ENCODE results near the gene ONECUT3.
A peak's percentile ranks its signal among the peaks of the same experiment; 100 is the strongest.

ONECUT3 gene

GRCh38 chr19:1812426-1813191 is 59.3 kb downstream of the ONECUT3 start:
- Histone ChIP-seq H3K4me3 (ENCODE audit: low read depth in 1 of 5, low read length in 5 of 5) (peak overlapping the region; percentile 46 to 78 (median 65)), H3K9me3 (ENCODE audit: control insufficient read depth in 5 of 5, low read length in 5 of 5) (no peaks in the 10 kb centered on the region), H3K36me3 (ENCODE audit: control insufficient read depth in 5 of 5, insufficient read depth in 5 of 5, low read length in 5 of 5) (peaks cover 0 to 28% (median 21%) of the 10 kb centered on the region in 5 donors), H3K27ac (ENCODE audit: low read depth, low read length) (no peak overlapping the region), H3K4me1 (ENCODE audit: control insufficient read depth in 5 of 5, insufficient read depth in 5 of 5, low read length in 5 of 5) (peaks cover 0 to 20% (median 15%) of the 10 kb centered on the region in 5 donors), H3K9ac (ENCODE audit: low read length in 5 of 5) (peak overlapping the region in 4 of 5 donors; percentile 5 to 73 (median 54)), H3K27me3 (ENCODE audit: control insufficient read depth in 5 of 5, insufficient read depth in 4 of 5, low read length in 5 of 5) (no peaks in the 10 kb centered on the region)

GRCh38 chr19:1813192-1814182 is 60.2 kb downstream of the ONECUT3 start:
- H3K9me3 ChIP-seq (ENCODE audit: control insufficient read depth in 5 of 5, low read length in 5 of 5): no peaks in the 10 kb centered on the region
- peak overlapping the region; percentile 46 to 78 (median 65) for H3K4me3 ChIP-seq (ENCODE audit: low read depth in 1 of 5, low read length in 5 of 5)
- peaks cover 0 to 37% (median 30%) of the 10 kb centered on the region in 5 donors for H3K36me3 ChIP-seq (ENCODE audit: control insufficient read depth in 5 of 5, insufficient read depth in 5 of 5, low read length in 5 of 5)
- peak overlapping the region in 4 of 5 donors; percentile 5 to 73 (median 54) for H3K9ac ChIP-seq (ENCODE audit: low read length in 5 of 5)
- no peaks in the 10 kb centered on the region for H3K27me3 ChIP-seq (ENCODE audit: control insufficient read depth in 5 of 5, insufficient read depth in 4 of 5, low read length in 5 of 5)
- H3K4me1 ChIP-seq (ENCODE audit: control insufficient read depth in 5 of 5, insufficient read depth in 5 of 5, low read length in 5 of 5): peaks cover 0 to 20% (median 15%) of the 10 kb centered on the region in 5 donors
- no peak overlapping the region for H3K27ac ChIP-seq (ENCODE audit: low read depth, low read length)

- Histone ChIP-seq H3K36me3 (ENCODE audit: control insufficient read depth in 5 of 5, insufficient read depth in 5 of 5, low read length in 5 of 5) (peaks cover 0 to 46% (median 38%) of the 10 kb centered on the region in 5 donors), H3K9me3 (ENCODE audit: control insufficient read depth in 5 of 5, low read length in 5 of 5) (no peaks in the 10 kb centered on the region), H3K4me1 (ENCODE audit: control insufficient read depth in 5 of 5, insufficient read depth in 5 of 5, low read length in 5 of 5) (peaks cover 0 to 20% (median 15%) of the 10 kb centered on the region in 5 donors), H3K9ac (ENCODE audit: low read length in 5 of 5) (no peak overlapping the region), H3K27me3 (ENCODE audit: control insufficient read depth in 5 of 5, insufficient read depth in 4 of 5, low read length in 5 of 5) (no peaks in the 10 kb centered on the region), H3K4me3 (ENCODE audit: low read depth in 1 of 5, low read length in 5 of 5) (no peak overlapping the region), H3K27ac (ENCODE audit: low read depth, low read length) (no peak overlapping the region)
Observed at GRCh38 chr19:1814391-1814790, 61.1 kb downstream of the ONECUT3 start.

GRCh38 chr19:1814833-1815604 is 61.7 kb downstream of the ONECUT3 start:
- peaks cover 0 to 20% (median 15%) of the 10 kb centered on the region in 5 donors for H3K4me1 ChIP-seq (ENCODE audit: control insufficient read depth in 5 of 5, insufficient read depth in 5 of 5, low read length in 5 of 5)
- H3K27me3 ChIP-seq (ENCODE audit: control insufficient read depth in 5 of 5, insufficient read depth in 4 of 5, low read length in 5 of 5): no peaks in the 10 kb centered on the region
- no peaks in the 10 kb centered on the region for H3K9me3 ChIP-seq (ENCODE audit: control insufficient read depth in 5 of 5, low read length in 5 of 5)
- H3K9ac ChIP-seq (ENCODE audit: low read length in 5 of 5): no peak overlapping the region
- peaks cover 0 to 52% (median 44%) of the 10 kb centered on the region in 5 donors for H3K36me3 ChIP-seq (ENCODE audit: control insufficient read depth in 5 of 5, insufficient read depth in 5 of 5, low read length in 5 of 5)
- no peak overlapping the region for H3K27ac ChIP-seq (ENCODE audit: low read depth, low read length)
- no peak overlapping the region for H3K4me3 ChIP-seq (ENCODE audit: low read depth in 1 of 5, low read length in 5 of 5)

- peaks cover 0 to 61% (median 52%) of the 10 kb centered on the region in 5 donors for H3K36me3 ChIP-seq (ENCODE audit: control insufficient read depth in 5 of 5, insufficient read depth in 5 of 5, low read length in 5 of 5)
- H3K4me1 ChIP-seq (ENCODE audit: control insufficient read depth in 5 of 5, insufficient read depth in 5 of 5, low read length in 5 of 5): peaks cover 0 to 20% (median 15%) of the 10 kb centered on the region in 5 donors
- no peak overlapping the region for H3K4me3 ChIP-seq (ENCODE audit: low read depth in 1 of 5, low read length in 5 of 5)
- no peak overlapping the region for H3K9ac ChIP-seq (ENCODE audit: low read length in 5 of 5)
- no peaks in the 10 kb centered on the region for H3K9me3 ChIP-seq (ENCODE audit: control insufficient read depth in 5 of 5, low read length in 5 of 5)
- no peaks in the 10 kb centered on the region for H3K27me3 ChIP-seq (ENCODE audit: control insufficient read depth in 5 of 5, insufficient read depth in 4 of 5, low read length in 5 of 5)
- H3K27ac ChIP-seq (ENCODE audit: low read depth, low read length): no peak overlapping the region
Observed at GRCh38 chr19:1815605-1816529, 62.6 kb downstream of the ONECUT3 start.

GRCh38 chr19:1816530-1817298 is 63.4 kb downstream of the ONECUT3 start:
- no peaks in the 10 kb centered on the region for H3K27me3 ChIP-seq (ENCODE audit: control insufficient read depth in 5 of 5, insufficient read depth in 4 of 5, low read length in 5 of 5)
- no peak overlapping the region for H3K27ac ChIP-seq (ENCODE audit: low read depth, low read length)
- peaks cover 0 to 69% (median 58%) of the 10 kb centered on the region in 5 donors for H3K36me3 ChIP-seq (ENCODE audit: control insufficient read depth in 5 of 5, insufficient read depth in 5 of 5, low read length in 5 of 5)
- H3K4me1 ChIP-seq (ENCODE audit: control insufficient read depth in 5 of 5, insufficient read depth in 5 of 5, low read length in 5 of 5): peaks cover 0 to 16% (median 14%) of the 10 kb centered on the region in 5 donors
- H3K9me3 ChIP-seq (ENCODE audit: control insufficient read depth in 5 of 5, low read length in 5 of 5): no peaks in the 10 kb centered on the region
- no peak overlapping the region for H3K4me3 ChIP-seq (ENCODE audit: low read depth in 1 of 5, low read length in 5 of 5)
- H3K9ac ChIP-seq (ENCODE audit: low read length in 5 of 5): no peak overlapping the region

- no peak overlapping the region for H3K9ac ChIP-seq (ENCODE audit: low read length in 5 of 5)
- peaks cover 0 to 9% (median 8%) of the 10 kb centered on the region in 5 donors for H3K4me1 ChIP-seq (ENCODE audit: control insufficient read depth in 5 of 5, insufficient read depth in 5 of 5, low read length in 5 of 5)
- H3K36me3 ChIP-seq (ENCODE audit: control insufficient read depth in 5 of 5, insufficient read depth in 5 of 5, low read length in 5 of 5): peaks cover 0 to 79% (median 67%) of the 10 kb centered on the region in 5 donors
- H3K4me3 ChIP-seq (ENCODE audit: low read depth in 1 of 5, low read length in 5 of 5): no peak overlapping the region
- H3K9me3 ChIP-seq (ENCODE audit: control insufficient read depth in 5 of 5, low read length in 5 of 5): no peaks in the 10 kb centered on the region
- no peaks in the 10 kb centered on the region for H3K27me3 ChIP-seq (ENCODE audit: control insufficient read depth in 5 of 5, insufficient read depth in 4 of 5, low read length in 5 of 5)
- no peak overlapping the region for H3K27ac ChIP-seq (ENCODE audit: low read depth, low read length)
Observed at GRCh38 chr19:1817553-1818179, 64.4 kb downstream of the ONECUT3 start.

GRCh38 chr19:1818549-1819195 is 65.4 kb downstream of the ONECUT3 start:
- H3K4me1 ChIP-seq (ENCODE audit: control insufficient read depth in 5 of 5, insufficient read depth in 5 of 5, low read length in 5 of 5): no peaks in the 10 kb centered on the region
- no peak overlapping the region for H3K27ac ChIP-seq (ENCODE audit: low read depth, low read length)
- no peak overlapping the region for H3K4me3 ChIP-seq (ENCODE audit: low read depth in 1 of 5, low read length in 5 of 5)
- no peaks in the 10 kb centered on the region for H3K27me3 ChIP-seq (ENCODE audit: control insufficient read depth in 5 of 5, insufficient read depth in 4 of 5, low read length in 5 of 5)
- H3K36me3 ChIP-seq (ENCODE audit: control insufficient read depth in 5 of 5, insufficient read depth in 5 of 5, low read length in 5 of 5): peaks cover 0 to 89% (median 77%) of the 10 kb centered on the region in 5 donors
- no peak overlapping the region for H3K9ac ChIP-seq (ENCODE audit: low read length in 5 of 5)
- H3K9me3 ChIP-seq (ENCODE audit: control insufficient read depth in 5 of 5, low read length in 5 of 5): no peaks in the 10 kb centered on the region

Data from subcutaneous abdominal adipose tissue (tissue), 5 donors.